Activated CD4-positive, alpha-beta T cell treated with anti-CD3 and anti-CD28 coated beads for 24 hours (primary cell): ENCODE results near the gene DYNC2LI1.

Experiments used
- DNase-seq, 2 donors: peaks; one replicate each; pipeline ENCODE4 v3.0.0-alpha.2; 2020; ENCODE audit warnings: low read depth in 2 of 2

The DYNC2LI1 gene

GRCh38 chr2:43763091-43763490 is 10.7 kb upstream of the DYNC2LI1 start:
- no peak for DNase-seq

GRCh38 chr2:43764086-43764705 is 9.6 kb upstream of the DYNC2LI1 start:
- no peak for DNase-seq

GRCh38 chr2:43766006-43766405 is 7.8 kb upstream of the DYNC2LI1 start:
- no peak for DNase-seq

DNA sequence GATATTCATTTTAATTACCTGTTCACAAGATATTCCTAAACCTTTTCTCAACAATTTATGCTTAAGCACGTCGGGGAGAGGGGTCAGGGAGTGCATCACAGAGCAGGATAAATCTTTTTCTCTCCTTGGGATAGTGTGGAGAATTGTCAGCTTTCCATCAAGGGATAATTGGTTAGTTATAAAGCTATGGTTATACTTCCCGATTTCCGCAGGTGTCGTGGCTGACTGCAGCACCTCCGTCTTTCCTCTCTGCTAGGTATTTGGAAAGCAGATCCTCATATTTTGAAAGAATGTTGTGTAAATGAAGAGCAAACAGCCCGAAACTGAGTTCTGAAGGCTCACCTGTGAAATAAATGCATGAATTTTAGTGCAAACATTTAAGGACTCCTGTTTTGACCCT is 778 bp downstream of the DYNC2LI1 start:
- no peak for DNase-seq

- no peak for DNase-seq
Measured at GRCh38 chr2:43776324-43776723, 2.5 kb downstream of the DYNC2LI1 start.

GRCh38 chr2:43777306-43777926 is 3.6 kb downstream of the DYNC2LI1 start:
- peak in 1 of 2 donors; percentile 1 for DNase-seq

DNA sequence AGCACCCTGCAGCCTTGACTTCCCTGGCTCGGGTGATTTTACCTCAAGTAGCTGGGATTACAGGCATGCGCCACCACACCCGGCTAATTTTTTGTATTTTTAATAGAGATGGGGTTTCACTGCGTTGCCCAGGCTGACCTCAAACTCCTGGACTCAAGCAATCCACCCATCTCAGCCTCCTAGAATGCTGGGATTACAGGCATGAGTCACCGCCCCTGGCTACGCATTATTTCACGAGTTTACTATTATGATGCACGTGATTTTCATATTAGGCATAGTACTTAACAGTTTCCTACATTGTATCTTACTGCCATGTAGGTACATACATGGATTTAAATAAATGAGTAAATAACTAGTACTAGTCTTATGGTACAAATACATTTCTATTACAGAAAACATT is 4.4 kb downstream of the DYNC2LI1 start:
- no peak for DNase-seq

GRCh38 chr2:43787895-43788294 is 14.1 kb downstream of the DYNC2LI1 start:
- no peak for DNase-seq

DNA sequence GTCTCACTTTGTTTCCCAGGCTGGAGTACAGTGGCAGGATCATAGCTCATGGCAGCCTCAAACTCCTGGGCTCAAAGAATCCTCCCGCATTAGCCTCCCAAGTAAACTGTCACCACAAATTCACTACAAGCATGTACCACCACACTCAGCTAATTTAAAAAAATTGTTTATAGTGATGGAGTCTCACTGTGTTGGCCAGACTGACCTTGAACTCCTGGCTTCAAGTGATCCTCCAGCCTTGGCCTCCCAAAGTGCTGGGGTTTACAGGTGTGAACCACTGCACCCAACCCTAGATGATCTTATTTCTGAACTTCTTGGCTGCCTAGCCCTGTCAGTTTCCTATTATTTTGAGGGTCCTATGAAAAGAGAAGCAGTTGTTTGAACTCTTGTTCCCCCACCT is 14.8 kb downstream of the DYNC2LI1 start:
- DNase-seq = no peak

DNA sequence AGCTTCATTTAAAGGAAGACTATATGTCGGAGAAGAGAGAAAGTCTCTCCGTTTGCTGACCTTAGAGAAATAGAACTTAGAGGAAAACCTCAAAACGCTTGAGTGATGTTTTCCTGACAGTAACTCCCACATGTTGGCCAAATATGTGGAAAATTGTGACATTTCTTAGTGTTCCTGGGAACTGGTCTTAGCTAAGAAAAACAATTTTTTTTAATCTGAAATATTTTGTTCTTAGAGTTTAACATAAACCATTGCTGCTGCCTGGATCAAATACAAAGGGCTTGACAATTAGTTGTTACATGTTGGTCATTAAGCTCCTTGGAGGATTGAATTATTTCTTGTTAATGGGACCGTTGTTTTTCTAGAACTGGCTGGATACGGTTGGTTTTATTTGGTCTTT is 16.3 kb downstream of the DYNC2LI1 start:
- no peak for DNase-seq

- DNase-seq = no peak
Measured at GRCh38 chr2:43791035-43791765, 17.4 kb downstream of the DYNC2LI1 start.

DNA sequence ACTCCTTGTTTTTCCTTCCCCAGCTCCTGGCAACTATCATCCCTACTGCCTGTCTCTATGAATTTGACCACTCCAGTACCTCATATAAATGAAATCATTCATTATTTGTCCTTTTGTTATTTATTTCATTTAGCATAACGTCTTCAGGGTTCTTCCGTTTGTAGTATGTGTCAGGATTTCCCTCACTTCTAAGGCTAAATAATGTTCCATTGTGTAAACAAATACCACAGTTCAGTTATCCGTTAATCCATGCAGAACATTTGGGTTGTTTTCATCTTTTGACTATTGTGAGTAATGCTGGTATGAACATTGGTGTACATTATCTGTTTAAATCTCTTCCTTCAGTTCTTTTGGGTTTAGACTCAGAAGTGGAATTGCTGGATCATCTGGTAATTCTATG is 18.8 kb downstream of the DYNC2LI1 start:
- no peak for DNase-seq

- no peak for DNase-seq
Measured at GRCh38 chr2:43794956-43795355, 21.1 kb downstream of the DYNC2LI1 start.

- DNase-seq = no peak
Measured at GRCh38 chr2:43796206-43796605, 22.4 kb downstream of the DYNC2LI1 start.

DNA sequence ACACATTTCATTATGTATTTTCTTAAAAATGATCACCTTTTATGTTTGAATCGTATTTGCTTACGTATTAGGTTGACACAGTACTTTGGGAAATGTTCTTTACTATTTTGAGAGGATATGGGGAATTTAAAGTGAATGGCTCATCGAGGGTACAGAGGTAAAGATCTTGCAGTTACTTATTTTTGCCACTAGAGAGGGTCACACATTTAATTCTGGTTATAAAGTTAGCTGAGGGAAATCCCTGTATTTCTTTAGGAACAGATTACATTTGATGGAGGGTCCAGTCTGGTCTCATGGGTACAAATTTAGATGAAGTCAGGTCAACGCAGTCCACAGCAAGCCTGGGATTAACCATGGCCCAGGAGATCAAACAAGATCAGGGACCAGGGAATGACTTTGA is 24.5 kb downstream of the DYNC2LI1 start:
- no peak for DNase-seq

DNA sequence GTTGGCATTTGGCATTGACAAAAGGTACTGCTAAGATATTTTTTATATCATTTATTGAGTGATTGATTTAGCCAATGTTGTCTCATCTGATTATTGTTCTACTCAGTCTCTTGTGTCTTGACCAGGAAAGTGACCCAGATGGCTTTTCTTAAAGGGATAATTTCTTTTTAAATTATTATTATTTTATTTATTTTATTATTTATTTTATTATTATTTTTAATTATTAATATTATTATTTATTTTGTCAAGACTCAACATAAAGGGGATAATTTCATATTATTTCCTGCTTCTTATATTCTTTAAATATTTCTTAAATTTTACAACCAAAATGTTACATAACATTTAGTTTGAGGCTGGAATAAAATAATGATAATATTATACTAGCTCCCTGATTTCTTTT is 27.1 kb downstream of the DYNC2LI1 start:
- DNase-seq = no peak

- no peak for DNase-seq
Measured at GRCh38 chr2:43802135-43802534, 28.3 kb downstream of the DYNC2LI1 start.

- DNase-seq = no peak
Measured at GRCh38 chr2:43803113-43803512, 29.3 kb downstream of the DYNC2LI1 start.

- no peak for DNase-seq
Measured at GRCh38 chr2:43806719-43807031, 32.8 kb downstream of the DYNC2LI1 start.

DNA sequence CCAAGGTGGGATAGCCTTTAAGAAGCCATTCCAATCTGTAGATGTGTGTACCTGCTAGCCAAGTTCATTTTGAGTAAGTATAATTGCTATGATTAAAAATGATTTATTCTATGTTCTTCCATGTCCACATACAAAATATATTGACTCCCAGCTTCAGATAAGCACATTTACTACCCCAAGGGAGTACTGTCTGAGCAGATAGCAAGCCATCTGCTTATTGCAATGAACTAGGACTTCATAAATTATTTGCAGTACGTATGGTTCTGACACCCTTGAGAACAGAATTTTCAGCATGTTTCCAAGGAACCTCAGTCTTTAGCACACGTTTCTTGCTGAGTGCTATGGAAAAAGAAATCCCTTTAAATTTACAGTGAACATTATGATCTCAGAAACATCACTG is 36.6 kb downstream of the DYNC2LI1 start:
- no peak for DNase-seq

- no peak for DNase-seq
Measured at GRCh38 chr2:43810888-43811287, 37.0 kb downstream of the DYNC2LI1 start.

GRCh38 chr2:43812006-43812405 is 38.2 kb downstream of the DYNC2LI1 start:
- DNase-seq = no peak

GRCh38 chr2:43812947-43813346 is 39.1 kb downstream of the DYNC2LI1 start:
- DNase-seq = no peak
